Measurements from ENCODE around the gene BNIP3. TPM values are rescaled to one million over a fixed set of nuclear protein-coding genes. Genes with fewer than 3 reads are reported as not detected.

Gene BNIP3
- total and polyA plus RNA-seq, 2 of the 8 experiments (the other 6 are each of a cell fraction or from before 2014, with no cell fraction given) = 25.8 to 58.9 TPM

GRCh38 chr10:131946880-131947279 lies 34.8 kb downstream of the BNIP3 start:
- H2BK15ac ChIP-seq (ENCODE audit: low read length) = no peak overlapping the region
- ChIA-PET POLR2A (ENCODE audit: partially characterized antibody) (interaction anchor here (1.0 to 4.9 kb wide), 2 partner anchors 9 to 14 kb away, joined by 3 to 15 read pairs; no protein-coding TSS in a partner anchor), CTCF (ENCODE audit: partially characterized antibody) (interaction anchor here (1.1 to 7.8 kb wide), 7 partner anchors 14 to 76 kb away, joined by 3 to 41 read pairs (median 9); no protein-coding TSS in a partner anchor)
- no peaks in the 10 kb centered on the region for H3K27me3 ChIP-seq (replicated peaks in 1 of 4; ENCODE audit: control insufficient read depth in 3 of 4, extremely low read depth in 1 of 4, insufficient read depth in 3 of 4, low read length in 3 of 4)
- H2BK5ac ChIP-seq (ENCODE audit: low read depth, low read length) = no peak overlapping the region
- H3K36me3 ChIP-seq (ENCODE audit: control insufficient read depth in 2 of 4, insufficient read depth in 4 of 4, low read length in 3 of 4) = peaks cover 27 to 47% (median 44%) of the 10 kb centered on the region in 4 experiments
- no peak for DNase-seq (ENCODE audit: low read depth in 1 of 2, low spot score in 2 of 2)
- no peak overlapping the region for H3K18ac ChIP-seq (ENCODE audit: extremely low read depth, low read length)
- no peak overlapping the region for H3K4me3 ChIP-seq (ENCODE audit: extremely low read depth in 1 of 4, insufficient read depth in 2 of 4, low read depth in 3 of 4, low read length in 4 of 4)
- no peaks in the 10 kb centered on the region; a peak in 1 of 4 replicates for H3K79me2 ChIP-seq (ENCODE audit: control insufficient read depth in 1 of 2, insufficient read depth in 2 of 2, low read length in 2 of 2)
- no peak overlapping the region for H3K56ac ChIP-seq (replicated peaks; ENCODE audit: insufficient read length, low read depth, low read length)
- no peak overlapping the region for H2AK5ac ChIP-seq (ENCODE audit: low read depth, low read length)
- H3K27ac ChIP-seq (ENCODE audit: low read depth, low read length) = no peak overlapping the region
- no peak overlapping the region for H3K4ac ChIP-seq (replicated peaks; ENCODE audit: insufficient read length, low read depth, low read length)
- 90% methylated on average over 14 of the region's 14 CpGs; no CpG with 5 or more reads in 1 of the 2 experiments for WGBS, 2 experiments (ENCODE audit: extremely low coverage in 1 of 2, insufficient coverage in 1 of 2, insufficient read length in 1 of 2, insufficient replicate concordance in 2 of 2, low coverage in 1 of 2, low lambda C conversion rate in 2 of 2, missing lambda C conversion rate in 1 of 2)
- 0 out of 2 replicates have a peak, but pooled peaks cover 2% of the 10 kb centered on the region for H3K79me1 ChIP-seq (ENCODE audit: low read depth, low read length)
- H3K4me2 ChIP-seq (ENCODE audit: insufficient read depth in 1 of 2, low read depth in 2 of 2, low read length in 2 of 2) = no peak overlapping the region
- H4K5ac ChIP-seq (ENCODE audit: insufficient read length, low read depth, low read length) = no peak overlapping the region
- no peak for FAIRE-seq
- H3K14ac ChIP-seq (ENCODE audit: insufficient read length) = no peak overlapping the region
- H2AFZ ChIP-seq (ENCODE audit: low read length) = no peak overlapping the region
- peaks cover 7 to 12% of the 10 kb centered on the region in 2 experiments for H4K20me1 ChIP-seq (replicated peaks in 1 of 2; ENCODE audit: control insufficient read depth in 1 of 2, insufficient read depth in 2 of 2, low read length in 2 of 2)
- no peaks in the 10 kb centered on the region; a peak in 2 of 7 replicates for H3K4me1 ChIP-seq (replicated peaks in 1 of 4; ENCODE audit: control insufficient read depth in 3 of 4, insufficient read depth in 4 of 4, low read length in 3 of 4)
- no peak overlapping the region for H2BK120ac ChIP-seq (replicated peaks; ENCODE audit: low read depth, low read length)
- H4K8ac ChIP-seq (ENCODE audit: extremely low read depth, insufficient read depth, low read length) = no peak overlapping the region
- no peak overlapping the region for H3K23ac ChIP-seq (ENCODE audit: insufficient read length)
- no peaks in the 10 kb centered on the region for H3K23me2 ChIP-seq (ENCODE audit: low read depth, low read length)
- H3K9me3 ChIP-seq (ENCODE audit: insufficient read depth in 2 of 2, low read depth in 1 of 2, low read length in 1 of 2) = no peaks in the 10 kb centered on the region
- no peak overlapping the region for H2BK12ac ChIP-seq (ENCODE audit: low read depth, low read length)
- no peak overlapping the region for H4K91ac ChIP-seq (replicated peaks; ENCODE audit: insufficient read length, low read length)
- H2BK20ac ChIP-seq (ENCODE audit: low read length) = no peak overlapping the region
- H3K9ac ChIP-seq (replicated peaks in 1 of 4; ENCODE audit: extremely low read depth in 1 of 4, low read depth in 3 of 4, low read length in 3 of 4) = no peak overlapping the region
- no peak for TF ChIP-seq SP4 (IDR thresholded peaks at IDR 0.05; ENCODE audit: low read length)
- no peak for TF ChIP-seq CBX8 (IDR thresholded peaks at IDR 0.05; ENCODE audit: borderline replicate concordance, low read depth, low read length)
- TF ChIP-seq ZNF274 (IDR thresholded peaks at IDR 0.05; ENCODE audit: borderline replicate concordance, extremely low read depth, low read length) = no peak
- no peak for TF ChIP-seq ATF2 (IDR thresholded peaks at IDR 0.05; ENCODE audit: low read length)
- no peak for TF ChIP-seq TEAD4 (IDR thresholded peaks at IDR 0.05; ENCODE audit: low read depth, low read length)
- TF ChIP-seq RBBP5 (IDR thresholded peaks at IDR 0.05; ENCODE audit: borderline replicate concordance, low read depth, low read length) = no peak
- no peak for TF ChIP-seq RAD21 (IDR thresholded peaks at IDR 0.05 in 1 of 2, conservative IDR thresholded peaks at IDR 0.05 in 1 of 2; ENCODE audit: low read depth in 2 of 2, low read length in 2 of 2)
- TF ChIP-seq POLR2AphosphoS5 (IDR thresholded peaks at IDR 0.05; ENCODE audit: low read depth, low read length) = no peak
- TF ChIP-seq BACH1 (IDR thresholded peaks at IDR 0.05; ENCODE audit: low read length) = no peak
- no peak for TF ChIP-seq FOSL1 (IDR thresholded peaks at IDR 0.05; ENCODE audit: insufficient read depth, low read depth, low read length)
- TF ChIP-seq ATF3 (IDR thresholded peaks at IDR 0.05; ENCODE audit: insufficient read depth, low read depth, low read length) = no peak
- no peak for TF ChIP-seq POU5F1 (IDR thresholded peaks at IDR 0.05; ENCODE audit: low read depth, low read length)
